ENCODE data around the gene FCN1.

FCN1 gene

GRCh38 chr9:134955801-134956200 lies 38.1 kb upstream of the FCN1 start:
- DNase-seq: no peak
- in situ Hi-C loops (cut with MboI; ENCODE audit: low pct_unique_long_range_greater_than_20kb, low sequenced_read_pairs): no loop called here

- in situ Hi-C loops (cut with MboI; ENCODE audit: low pct_unique_long_range_greater_than_20kb, low sequenced_read_pairs): no loop called here
- DNase-seq: no peak
Observed at GRCh38 chr9:134955156-134955555, 37.4 kb upstream of the FCN1 start.

GRCh38 chr9:134951994-134952393 lies 34.3 kb upstream of the FCN1 start:
- in situ Hi-C loops (cut with MboI; ENCODE audit: low pct_unique_long_range_greater_than_20kb, low sequenced_read_pairs): no loop called here
- no peak for DNase-seq

GRCh38 chr9:134951461-134951860 lies 33.7 kb upstream of the FCN1 start:
- DNase-seq: no peak
- in situ Hi-C loops (cut with MboI; ENCODE audit: low pct_unique_long_range_greater_than_20kb, low sequenced_read_pairs): no loop called here

- in situ Hi-C loops (cut with MboI; ENCODE audit: low pct_unique_long_range_greater_than_20kb, low sequenced_read_pairs): no loop called here
- DNase-seq: no peak
Observed at GRCh38 chr9:134950386-134951210, 32.9 kb upstream of the FCN1 start.

GRCh38 chr9:134949681-134950385 lies 32.1 kb upstream of the FCN1 start:
- in situ Hi-C loops (cut with MboI; ENCODE audit: low pct_unique_long_range_greater_than_20kb, low sequenced_read_pairs): no loop called here

GRCh38 chr9:134948149-134948548 lies 30.4 kb upstream of the FCN1 start:
- in situ Hi-C loops (cut with MboI; ENCODE audit: low pct_unique_long_range_greater_than_20kb, low sequenced_read_pairs): no loop called here

More at GRCh38 chr9:134949681-134950385, 32.1 kb upstream of the FCN1 start:
- DNase-seq: no peak

GRCh38 chr9:134947265-134947955 lies 29.7 kb upstream of the FCN1 start:
- no peak for DNase-seq
- in situ Hi-C loops (cut with MboI; ENCODE audit: low pct_unique_long_range_greater_than_20kb, low sequenced_read_pairs): no loop called here

More at GRCh38 chr9:134948149-134948548, 30.4 kb upstream of the FCN1 start:
- DNase-seq: no peak

GRCh38 chr9:134946663-134947062 lies 29.0 kb upstream of the FCN1 start:
- in situ Hi-C loops (cut with MboI; ENCODE audit: low pct_unique_long_range_greater_than_20kb, low sequenced_read_pairs): no loop called here
- DNase-seq: no peak

GRCh38 chr9:134945509-134946275 lies 28.0 kb upstream of the FCN1 start:
- in situ Hi-C loops (cut with MboI; ENCODE audit: low pct_unique_long_range_greater_than_20kb, low sequenced_read_pairs): no loop called here
- no peak for DNase-seq

- in situ Hi-C loops (cut with MboI; ENCODE audit: low pct_unique_long_range_greater_than_20kb, low sequenced_read_pairs): no loop called here
Observed at GRCh38 chr9:134944916-134945315, 27.2 kb upstream of the FCN1 start.

GRCh38 chr9:134944351-134944802 lies 26.7 kb upstream of the FCN1 start:
- no peak for DNase-seq
- in situ Hi-C loops (cut with MboI; ENCODE audit: low pct_unique_long_range_greater_than_20kb, low sequenced_read_pairs): no loop called here

More at GRCh38 chr9:134944916-134945315, 27.2 kb upstream of the FCN1 start:
- DNase-seq: no peak

- in situ Hi-C loops (cut with MboI; ENCODE audit: low pct_unique_long_range_greater_than_20kb, low sequenced_read_pairs): no loop called here
- no peak for DNase-seq
Observed at GRCh38 chr9:134943836-134944235, 26.1 kb upstream of the FCN1 start.

GRCh38 chr9:134943411-134943810 lies 25.7 kb upstream of the FCN1 start:
- no peak for DNase-seq
- in situ Hi-C loops (cut with MboI; ENCODE audit: low pct_unique_long_range_greater_than_20kb, low sequenced_read_pairs): no loop called here

- in situ Hi-C loops (cut with MboI; ENCODE audit: low pct_unique_long_range_greater_than_20kb, low sequenced_read_pairs): no loop called here
- no peak for DNase-seq
Observed at GRCh38 chr9:134942788-134943184, 25.1 kb upstream of the FCN1 start.

GRCh38 chr9:134942011-134942787 lies 24.5 kb upstream of the FCN1 start:
- in situ Hi-C loops (cut with MboI; ENCODE audit: low pct_unique_long_range_greater_than_20kb, low sequenced_read_pairs): no loop called here
- DNase-seq: no peak

- DNase-seq: no peak
- in situ Hi-C loops (cut with MboI; ENCODE audit: low pct_unique_long_range_greater_than_20kb, low sequenced_read_pairs): no loop called here
Observed at GRCh38 chr9:134940236-134941208, 22.8 kb upstream of the FCN1 start.

Data from KBM-7 (cell line).